WTC11 (cell line): ENCODE results near the gene PPFIBP1. TPM values are rescaled to one million over a fixed set of nuclear protein-coding genes. Genes with fewer than 3 reads are reported as not detected.
A peak's percentile ranks its signal among the peaks of the same experiment; 100 is the strongest.

Experiments used
- ATAC-seq: fragments of 200-7000 bp; cut with Tn5 transposase; 2 replicates; pipeline ENCODE4 v1.10.0; 2021; ENCODE audit warnings: mild to moderate bottlenecking, moderate library complexity
- CTCF ChIA-PET: fragments of 300-600 bp; sonication (Branson Sonifier 250); formaldehyde crosslinking; loops from one replicate; lab custom pipeline; 2021; ENCODE audit warnings: antibody characterized with exemption; lab: Charles Lee
- POLR2A ChIA-PET: fragments of 350-600 bp; sonication (Branson Sonifier 250); formaldehyde crosslinking; loops from one replicate; lab custom pipeline; 2021; ENCODE audit warnings: antibody characterized with exemption; lab: Charles Lee
- DNase-seq: peaks from one replicate; pipeline ENCODE4 v3.0.0; 2021; ENCODE audit warnings: low spot score
- H3K27ac Mint-ChIP-seq: 2 replicates; pipeline ENCODE4 v1.8.0; 2021; ENCODE audit warnings: mixed read lengths
- H3K27me3 Mint-ChIP-seq: 2 replicates; pipeline ENCODE4 v1.8.0; 2021; ENCODE audit warnings: low read depth, mild to moderate bottlenecking, moderate library complexity, mixed read lengths
- H3K36me3 Mint-ChIP-seq: 2 replicates; pipeline ENCODE4 v1.8.0; 2021; ENCODE audit warnings: mixed read lengths
- H3K4me1 Mint-ChIP-seq: 2 replicates; pipeline ENCODE4 v1.8.0; 2022; ENCODE audit warnings: mixed read lengths
- H3K4me3 Mint-ChIP-seq: 2 replicates; pipeline ENCODE4 v1.8.0; 2021; ENCODE audit warnings: mild to moderate bottlenecking, moderate library complexity, mixed read lengths
- H3K9me3 Mint-ChIP-seq: 2 replicates; pipeline ENCODE4 v1.8.0; 2021; ENCODE audit warnings: mixed read lengths
- CREB1 ChIP-seq: sonication (generic); formaldehyde crosslinking; IDR thresholded peaks from 2 replicates; pipeline ENCODE4 v1.8.0; 2023; ENCODE audit warnings: mild to moderate bottlenecking, missing genetic modification reagents
- CREM ChIP-seq: sonication (generic); formaldehyde crosslinking; IDR thresholded peaks from 2 replicates; pipeline ENCODE4 v1.8.1; 2022; ENCODE audit warnings: mild to moderate bottlenecking, missing genetic modification reagents, moderate library complexity
- E2F4 ChIP-seq: sonication (generic); formaldehyde crosslinking; IDR thresholded peaks from 2 replicates; pipeline ENCODE4 v1.8.1; 2022; ENCODE audit warnings: low read depth, mild to moderate bottlenecking, moderate library complexity, missing genetic modification reagents, borderline replicate concordance
- EMX1 ChIP-seq: fragments of 250-450 bp; sonication (Bioruptor Pico); IDR thresholded peaks from 2 replicates; pipeline ENCODE4 v1.8.0; 2021; ENCODE audit warnings: mild to moderate bottlenecking
- FOXJ3 ChIP-seq: sonication (generic); formaldehyde crosslinking; IDR thresholded peaks from 2 replicates; pipeline ENCODE4 v1.9.0; 2021; ENCODE audit warnings: missing genetic modification reagents, mild to moderate bottlenecking, borderline replicate concordance
- FOXK1 ChIP-seq: sonication (generic); formaldehyde crosslinking; IDR thresholded peaks from 2 replicates; pipeline ENCODE4 v1.8.0; 2022; ENCODE audit warnings: mild to moderate bottlenecking, moderate library complexity, missing genetic modification reagents
- FOXP4 ChIP-seq: sonication (generic); formaldehyde crosslinking; IDR thresholded peaks from 2 replicates; pipeline ENCODE4 v1.8.0; 2022; ENCODE audit warnings: mild to moderate bottlenecking, missing genetic modification reagents
- GABPB1 ChIP-seq: sonication (generic); formaldehyde crosslinking; IDR thresholded peaks from 2 replicates; pipeline ENCODE4 v1.8.1; 2023; ENCODE audit warnings: mild to moderate bottlenecking, missing genetic modification reagents
- HMGA2 ChIP-seq: fragments of 250-450 bp; sonication (Bioruptor Pico); IDR thresholded peaks from 2 replicates; pipeline ENCODE4 v1.4.0; 2021; ENCODE audit warnings: mild to moderate bottlenecking, moderate library complexity
- MXD4 ChIP-seq: fragments of 250-450 bp; sonication (Bioruptor Pico); IDR thresholded peaks from 2 replicates; pipeline ENCODE4 v1.8.0; 2021; ENCODE audit warnings: mild to moderate bottlenecking, moderate library complexity, borderline replicate concordance
- MYBL2 ChIP-seq: sonication (generic); formaldehyde crosslinking; IDR thresholded peaks from 2 replicates; pipeline ENCODE4 v1.8.1; 2023; ENCODE audit warnings: mild to moderate bottlenecking, moderate library complexity, missing genetic modification reagents
- NFE2L1 ChIP-seq: sonication (generic); formaldehyde crosslinking; IDR thresholded peaks from 2 replicates; pipeline ENCODE4 v1.8.1; 2023; ENCODE audit warnings: missing genetic modification reagents
- NFYB ChIP-seq: sonication (generic); formaldehyde crosslinking; conservative IDR thresholded peaks from 2 replicates; pipeline ENCODE4 v1.8.0; 2022; ENCODE audit warnings: low read depth, missing genetic modification reagents
- NR1H2 ChIP-seq: sonication (generic); formaldehyde crosslinking; IDR thresholded peaks from 2 replicates; pipeline ENCODE4 v1.9.0; 2021; ENCODE audit warnings: mild to moderate bottlenecking, moderate library complexity, missing genetic modification reagents
- PREB ChIP-seq: sonication (generic); formaldehyde crosslinking; IDR thresholded peaks from 2 replicates; pipeline ENCODE4 v1.8.1; 2022; ENCODE audit warnings: mild to moderate bottlenecking, missing genetic modification reagents, moderate library complexity, borderline replicate concordance
- RELA ChIP-seq: sonication (generic); formaldehyde crosslinking; IDR thresholded peaks from 2 replicates; pipeline ENCODE4 v1.8.1; 2022; ENCODE audit warnings: missing genetic modification reagents, mild to moderate bottlenecking, borderline replicate concordance
- SMAD4 ChIP-seq: sonication (generic); formaldehyde crosslinking; IDR thresholded peaks from 2 replicates; pipeline ENCODE4 v1.8.0; 2022; ENCODE audit warnings: mild to moderate bottlenecking, missing genetic modification reagents
- TCF7 ChIP-seq: sonication (generic); formaldehyde crosslinking; IDR thresholded peaks from 2 replicates; pipeline ENCODE4 v1.8.0; 2022; ENCODE audit warnings: mild to moderate bottlenecking, low read depth, missing genetic modification reagents, moderate library complexity
- ZBTB21 ChIP-seq: sonication (generic); formaldehyde crosslinking; IDR thresholded peaks from 2 replicates; pipeline ENCODE4 v1.8.1; 2023; ENCODE audit warnings: mild to moderate bottlenecking, missing genetic modification reagents, borderline replicate concordance
- ZNF138 ChIP-seq: sonication (generic); formaldehyde crosslinking; conservative IDR thresholded peaks from 2 replicates; pipeline ENCODE4 v1.8.1; 2022; ENCODE audit warnings: mild to moderate bottlenecking, moderate library complexity, missing genetic modification reagents
- ZNF232 ChIP-seq: sonication (generic); formaldehyde crosslinking; IDR thresholded peaks from 2 replicates; pipeline ENCODE4 v1.8.0; 2022; ENCODE audit warnings: mild to moderate bottlenecking, missing genetic modification reagents
- total RNA-seq: library from RNA; stranded (reverse); gene quantifications from 3 replicates; pipeline ENCODE4 v1.2.3, GENCODE V29; 2021
- TF ChIP-seq, protein P1 (sequence below): fragments of 250-450 bp; sonication (Bioruptor Pico); IDR thresholded peaks from 2 replicates; pipeline ENCODE4 v2.1.2; 2022; ENCODE audit warnings: mild to moderate bottlenecking, moderate library complexity
- TF ChIP-seq, protein P2 (sequence below): sonication (generic); formaldehyde crosslinking; IDR thresholded peaks from 2 replicates; pipeline ENCODE4 v1.8.1; 2022; ENCODE audit warnings: low read depth, missing genetic modification reagents, borderline replicate concordance
- TF ChIP-seq, protein P3 (sequence below): fragments of 250-450 bp; sonication (Bioruptor Pico); conservative IDR thresholded peaks from 2 replicates; pipeline ENCODE4 v1.9.0; 2021; ENCODE audit warnings: mild to moderate bottlenecking
- TF ChIP-seq, protein P4 (sequence below): sonication (generic); formaldehyde crosslinking; IDR thresholded peaks from 2 replicates; pipeline ENCODE4 v1.8.1; 2023; ENCODE audit warnings: mild to moderate bottlenecking, missing genetic modification reagents, moderate library complexity
- TF ChIP-seq, protein P5 (sequence below): sonication (generic); formaldehyde crosslinking; IDR thresholded peaks from 2 replicates; pipeline ENCODE4 v1.8.1; 2022; ENCODE audit warnings: missing genetic modification reagents, borderline replicate concordance

PPFIBP1 gene
- total RNA-seq, 1 experiment from 2014 or later: 27.7 TPM

- no peaks in the 10 kb centered on the region for H3K9me3 Mint-ChIP-seq
- DNase-seq (no peak), ATAC-seq (peak; percentile 69)
- no peaks in the 10 kb centered on the region for H3K36me3 Mint-ChIP-seq
- CTCF ChIA-PET: no interaction called here
- POLR2A ChIA-PET: no interaction called here
- no peak overlapping the region for H3K27ac Mint-ChIP-seq
- no peak overlapping the region for H3K4me3 Mint-ChIP-seq
- peaks cover 4% of the 10 kb centered on the region for H3K27me3 Mint-ChIP-seq
- peaks cover 13% of the 10 kb centered on the region for H3K4me1 Mint-ChIP-seq
- TF ChIP-seq HMGA2 (CRISPR knock-in tag): no peak
- no peak for TF ChIP-seq ZBTB21 (CRISPR knock-in tag)
- TF ChIP-seq, protein P1, sequence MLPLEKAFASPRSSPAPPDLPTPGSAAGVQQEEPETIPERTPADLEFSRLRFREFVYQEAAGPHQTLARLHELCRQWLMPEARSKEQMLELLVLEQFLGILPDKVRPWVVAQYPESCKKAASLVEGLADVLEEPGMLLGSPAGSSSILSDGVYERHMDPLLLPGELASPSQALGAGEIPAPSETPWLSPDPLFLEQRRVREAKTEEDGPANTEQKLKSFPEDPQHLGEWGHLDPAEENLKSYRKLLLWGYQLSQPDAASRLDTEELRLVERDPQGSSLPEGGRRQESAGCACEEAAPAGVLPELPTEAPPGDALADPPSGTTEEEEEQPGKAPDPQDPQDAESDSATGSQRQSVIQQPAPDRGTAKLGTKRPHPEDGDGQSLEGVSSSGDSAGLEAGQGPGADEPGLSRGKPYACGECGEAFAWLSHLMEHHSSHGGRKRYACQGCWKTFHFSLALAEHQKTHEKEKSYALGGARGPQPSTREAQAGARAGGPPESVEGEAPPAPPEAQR (CRISPR knock-in tag): no peak
- no peak for TF ChIP-seq NFE2L1 (CRISPR knock-in tag)
- TF ChIP-seq SMAD4 (CRISPR knock-in tag): no peak
- TF ChIP-seq MXD4 (CRISPR knock-in tag): no peak
- no peak for TF ChIP-seq CREB1 (CRISPR knock-in tag)
- no peak for TF ChIP-seq NFYB (CRISPR knock-in tag)
- no peak for TF ChIP-seq ZNF138 (CRISPR knock-in tag)
- TF ChIP-seq FOXP4 (CRISPR knock-in tag): no peak
- TF ChIP-seq RELA: no peak
- TF ChIP-seq, protein P2, sequence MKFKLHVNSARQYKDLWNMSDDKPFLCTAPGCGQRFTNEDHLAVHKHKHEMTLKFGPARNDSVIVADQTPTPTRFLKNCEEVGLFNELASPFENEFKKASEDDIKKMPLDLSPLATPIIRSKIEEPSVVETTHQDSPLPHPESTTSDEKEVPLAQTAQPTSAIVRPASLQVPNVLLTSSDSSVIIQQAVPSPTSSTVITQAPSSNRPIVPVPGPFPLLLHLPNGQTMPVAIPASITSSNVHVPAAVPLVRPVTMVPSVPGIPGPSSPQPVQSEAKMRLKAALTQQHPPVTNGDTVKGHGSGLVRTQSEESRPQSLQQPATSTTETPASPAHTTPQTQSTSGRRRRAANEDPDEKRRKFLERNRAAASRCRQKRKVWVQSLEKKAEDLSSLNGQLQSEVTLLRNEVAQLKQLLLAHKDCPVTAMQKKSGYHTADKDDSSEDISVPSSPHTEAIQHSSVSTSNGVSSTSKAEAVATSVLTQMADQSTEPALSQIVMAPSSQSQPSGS (CRISPR knock-in tag): no peak
- no peak for TF ChIP-seq ZNF232 (CRISPR knock-in tag)
- TF ChIP-seq FOXJ3: no peak
- no peak for TF ChIP-seq FOXK1 (CRISPR knock-in tag)
- no peak for TF ChIP-seq NR1H2 (CRISPR knock-in tag)
- TF ChIP-seq MYBL2 (CRISPR knock-in tag): no peak
- TF ChIP-seq, protein P3, sequence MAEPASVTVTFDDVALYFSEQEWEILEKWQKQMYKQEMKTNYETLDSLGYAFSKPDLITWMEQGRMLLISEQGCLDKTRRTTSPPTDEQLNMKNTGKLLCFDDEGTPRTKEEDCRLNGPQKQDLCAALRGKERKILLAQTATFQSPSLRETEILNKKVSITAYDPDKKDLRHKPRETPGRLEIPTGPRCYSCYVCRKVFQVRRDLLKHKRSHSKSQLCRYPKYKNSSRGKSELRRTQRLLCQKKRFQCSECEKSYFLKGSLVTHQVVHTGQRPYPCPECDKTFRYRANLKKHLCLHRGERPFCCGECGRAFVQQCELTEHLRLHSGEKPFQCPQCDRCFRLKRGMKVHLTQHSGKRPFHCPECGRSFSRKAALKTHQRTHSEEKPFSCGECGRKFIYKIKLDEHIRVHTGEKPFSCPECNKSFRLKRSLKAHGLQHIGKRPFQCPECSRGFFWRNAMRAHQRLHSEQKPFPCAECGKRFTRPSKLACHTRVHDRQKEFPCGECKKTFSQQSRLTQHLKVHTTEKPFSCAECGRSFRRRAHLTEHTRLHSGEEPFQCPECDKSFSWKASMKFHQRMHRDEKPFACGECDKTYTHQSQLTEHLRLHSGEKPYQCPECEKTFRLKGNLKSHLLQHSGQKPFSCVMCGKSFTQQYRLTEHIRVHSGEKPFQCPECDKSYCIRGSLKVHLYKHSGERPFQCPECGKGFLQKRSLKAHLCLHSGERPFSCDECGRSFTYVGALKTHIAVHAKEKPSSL (CRISPR knock-in tag): no peak
- TF ChIP-seq, protein P4, sequence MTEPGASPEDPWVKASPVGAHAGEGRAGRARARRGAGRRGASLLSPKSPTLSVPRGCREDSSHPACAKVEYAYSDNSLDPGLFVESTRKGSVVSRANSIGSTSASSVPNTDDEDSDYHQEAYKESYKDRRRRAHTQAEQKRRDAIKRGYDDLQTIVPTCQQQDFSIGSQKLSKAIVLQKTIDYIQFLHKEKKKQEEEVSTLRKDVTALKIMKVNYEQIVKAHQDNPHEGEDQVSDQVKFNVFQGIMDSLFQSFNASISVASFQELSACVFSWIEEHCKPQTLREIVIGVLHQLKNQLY (CRISPR knock-in tag): no peak
- no peak for TF ChIP-seq EMX1 (CRISPR knock-in tag)
These were observed 8.3 kb upstream of the PPFIBP1 start for GRCh38 chr12:27515671-27516070.

DNA sequence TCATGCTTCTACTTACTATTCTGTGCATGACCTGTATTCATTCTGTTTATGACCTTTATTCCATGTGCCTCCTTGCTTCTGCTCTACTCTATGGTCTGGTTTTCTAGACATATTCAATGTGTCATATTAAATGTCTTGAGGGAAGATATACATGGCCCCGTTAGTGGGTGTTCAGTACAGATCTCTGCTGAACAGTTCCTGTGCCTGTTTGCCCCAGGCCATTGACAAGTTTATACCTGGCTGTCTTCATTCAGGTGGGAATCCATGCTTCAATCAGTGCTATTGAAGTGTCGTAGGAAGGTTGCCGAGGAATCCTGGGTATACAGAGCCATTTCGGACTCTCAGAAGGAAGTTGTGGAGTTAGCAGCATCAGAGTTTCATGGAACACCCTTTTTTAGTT is 7.4 kb upstream of the PPFIBP1 start:
- H3K4me3 Mint-ChIP-seq: no peak overlapping the region
- no peak for ATAC-seq
- POLR2A ChIA-PET: no interaction called here
- H3K27me3 Mint-ChIP-seq: peaks cover 10% of the 10 kb centered on the region
- no peak overlapping the region for H3K27ac Mint-ChIP-seq
- H3K9me3 Mint-ChIP-seq: no peaks in the 10 kb centered on the region
- peaks cover 22% of the 10 kb centered on the region for H3K4me1 Mint-ChIP-seq
- DNase-seq: no peak
- CTCF ChIA-PET: no interaction called here
- H3K36me3 Mint-ChIP-seq: no peaks in the 10 kb centered on the region
- TF ChIP-seq RELA: no peak
- TF ChIP-seq, protein P5, sequence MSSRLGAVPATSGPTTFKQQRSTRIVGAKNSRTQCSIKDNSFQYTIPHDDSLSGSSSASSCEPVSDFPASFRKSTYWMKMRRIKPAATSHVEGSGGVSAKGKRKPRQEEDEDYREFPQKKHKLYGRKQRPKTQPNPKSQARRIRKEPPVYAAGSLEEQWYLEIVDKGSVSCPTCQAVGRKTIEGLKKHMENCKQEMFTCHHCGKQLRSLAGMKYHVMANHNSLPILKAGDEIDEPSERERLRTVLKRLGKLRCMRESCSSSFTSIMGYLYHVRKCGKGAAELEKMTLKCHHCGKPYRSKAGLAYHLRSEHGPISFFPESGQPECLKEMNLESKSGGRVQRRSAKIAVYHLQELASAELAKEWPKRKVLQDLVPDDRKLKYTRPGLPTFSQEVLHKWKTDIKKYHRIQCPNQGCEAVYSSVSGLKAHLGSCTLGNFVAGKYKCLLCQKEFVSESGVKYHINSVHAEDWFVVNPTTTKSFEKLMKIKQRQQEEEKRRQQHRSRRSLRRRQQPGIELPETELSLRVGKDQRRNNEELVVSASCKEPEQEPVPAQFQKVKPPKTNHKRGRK (CRISPR knock-in tag): no peak
- no peak for TF ChIP-seq TCF7 (CRISPR knock-in tag)
- no peak for TF ChIP-seq MYBL2 (CRISPR knock-in tag)
- TF ChIP-seq CREM: no peak
- TF ChIP-seq E2F4 (CRISPR knock-in tag): no peak
- TF ChIP-seq PREB: no peak
- TF ChIP-seq GABPB1: no peak
